HK-2 (cell line): Measurements from ENCODE around the gene EAF1.
"Not testable (repeated sequence)": the region's sequence is repeated elsewhere in the genome, so short reads cannot be mapped to it uniquely, and the experiment has no call there.

Source experiments
- DNase-seq: peaks from one replicate; pipeline ENCODE4 v3.0.0-alpha.2; 2018; ENCODE audit not compliant: unreplicated experiment

EAF1 gene

GRCh38 chr3:15427182-15427880 lies at the start of gene EAF1, which contains the start of gene METTL6:
EAF1 (plus strand) TSS chr3:15427598; CDS start chr3:15427780, 182 bp downstream.
METTL6 (minus strand) TSS chr3:15427544; CDS start chr3:15426511, 1,033 bp downstream.
- DNase-seq: peak; percentile 70

GRCh38 chr3:15377961-15378791 lies 49.2 kb upstream of the EAF1 start:
- peak; percentile 78 for DNase-seq

GRCh38 chr3:15380980-15381890 lies 46.2 kb upstream of the EAF1 start:
- DNase-seq: no peak

GRCh38 chr3:15382405-15382923 lies 44.9 kb upstream of the EAF1 start:
- no peak for DNase-seq

GRCh38 chr3:15384510-15385237 lies 42.7 kb upstream of the EAF1 start:
- no peak for DNase-seq

GRCh38 chr3:15385238-15385695 lies 42.1 kb upstream of the EAF1 start:
- DNase-seq: not testable (repeated sequence)

GRCh38 chr3:15385901-15386653 lies 41.3 kb upstream of the EAF1 start:
- DNase-seq: no peak

GRCh38 chr3:15386654-15386955 lies 40.8 kb upstream of the EAF1 start:
- DNase-seq: not testable (repeated sequence)

- DNase-seq: no peak
Measured at GRCh38 chr3:15387171-15387581, 40.2 kb upstream of the EAF1 start.

- DNase-seq: no peak
Measured at GRCh38 chr3:15387735-15388134, 39.7 kb upstream of the EAF1 start.

- not testable (repeated sequence) for DNase-seq
Measured at GRCh38 chr3:15388335-15388734, 39.1 kb upstream of the EAF1 start.

- no peak for DNase-seq
Measured at GRCh38 chr3:15390460-15390859, 36.9 kb upstream of the EAF1 start.

GRCh38 chr3:15391007-15391406 lies 36.4 kb upstream of the EAF1 start:
- DNase-seq: no peak

- DNase-seq: not testable (repeated sequence)
Measured at GRCh38 chr3:15393252-15393651, 34.1 kb upstream of the EAF1 start.

GRCh38 chr3:15398731-15399133 lies 28.7 kb upstream of the EAF1 start:
- DNase-seq: not testable (repeated sequence)

GRCh38 chr3:15399970-15400369 lies 27.4 kb upstream of the EAF1 start:
- no peak for DNase-seq

GRCh38 chr3:15401936-15402335 lies 25.5 kb upstream of the EAF1 start:
- no peak for DNase-seq

GRCh38 chr3:15403495-15403894 lies 23.9 kb upstream of the EAF1 start:
- DNase-seq: no peak

GRCh38 chr3:15403965-15404364 lies 23.4 kb upstream of the EAF1 start:
- DNase-seq: no peak

GRCh38 chr3:15404767-15405166 lies 22.6 kb upstream of the EAF1 start:
- DNase-seq: no peak
